HAP-1 (cell line): ENCODE data around the gene ITGA1.
"Not testable (repeated sequence)": the region's sequence is repeated elsewhere in the genome, so short reads cannot be mapped to it uniquely, and the experiment has no call there.

Source experiments
- DNase-seq, 2 experiments: peaks; one replicate each; pipeline ENCODE4 v3.0.0-alpha.2; 2016 to 2020; ENCODE audit warnings: low spot score in 2 of 2
- H3K27me3 ChIP-seq: fragments of 250-450 bp; sonication (Bioruptor Pico); 2 replicates; pipeline ENCODE4 v1.5.1; 2020; ENCODE audit warnings: low read depth, mild to moderate bottlenecking, moderate library complexity
- H3K36me3 ChIP-seq: fragments of 250-450 bp; sonication (Bioruptor Pico); replicated peaks from 2 replicates; pipeline ENCODE4 v1.5.1; 2020; ENCODE audit warnings: mild to moderate bottlenecking
- H3K4me1 ChIP-seq: fragments of 250-450 bp; sonication (Bioruptor Pico); 2 replicates; pipeline ENCODE4 v1.5.1; 2020; ENCODE audit warnings: mild to moderate bottlenecking
- H3K4me3 ChIP-seq: fragments of 250-450 bp; sonication (Bioruptor Pico); 2 replicates; pipeline ENCODE4 v1.5.1; 2020; ENCODE audit warnings: mild to moderate bottlenecking, moderate library complexity
- H3K9me3 ChIP-seq: fragments of 250-450 bp; sonication (Bioruptor Pico); 2 replicates; pipeline ENCODE4 v1.5.1; 2020; ENCODE audit warnings: mild to moderate bottlenecking, moderate library complexity
- in situ Hi-C: fragments of 300-500 bp; cut with MboI; formaldehyde crosslinking; loops from 3 replicates; pipeline ENCODE4 v1.14.3; 2020; ENCODE audit warnings: low sequenced_read_pairs, inconsistent platforms, mixed read lengths

ITGA1 gene

GRCh38 chr5:52837068-52837467, 49.4 kb downstream of the ITGA1 start:
- DNase-seq, result no peak
- Histone ChIP-seq H3K4me1 (no peaks in the 10 kb centered on the region), H3K9me3 (no peaks in the 10 kb centered on the region), H3K4me3 (no peak overlapping the region), H3K36me3 (no peaks in the 10 kb centered on the region), H3K27me3 (no peaks in the 10 kb centered on the region)
- in situ Hi-C loops, result no loop called here

GRCh38 chr5:52837591-52838001, 49.9 kb downstream of the ITGA1 start:
- Histone ChIP-seq H3K9me3 (no peaks in the 10 kb centered on the region), H3K4me3 (no peak overlapping the region), H3K36me3 (no peaks in the 10 kb centered on the region), H3K4me1 (no peaks in the 10 kb centered on the region), H3K27me3 (no peaks in the 10 kb centered on the region)
- in situ Hi-C loops, result no loop called here
- no peak for DNase-seq

GRCh38 chr5:52838326-52839015, 50.8 kb downstream of the ITGA1 start:
- H3K4me1 ChIP-seq, result no peaks in the 10 kb centered on the region
- no peaks in the 10 kb centered on the region for H3K9me3 ChIP-seq
- no peaks in the 10 kb centered on the region for H3K36me3 ChIP-seq
- in situ Hi-C loops, result no loop called here
- no peak for DNase-seq
- H3K27me3 ChIP-seq, result no peaks in the 10 kb centered on the region
- H3K4me3 ChIP-seq, result no peak overlapping the region

- DNase-seq, result no peak
- in situ Hi-C loops, result no loop called here
- H3K36me3 ChIP-seq, result no peaks in the 10 kb centered on the region
- H3K4me3 ChIP-seq, result no peak overlapping the region
- no peaks in the 10 kb centered on the region for H3K27me3 ChIP-seq
- H3K9me3 ChIP-seq, result no peaks in the 10 kb centered on the region
- H3K4me1 ChIP-seq, result no peaks in the 10 kb centered on the region
These were observed 51.6 kb downstream of the ITGA1 start for GRCh38 chr5:52839285-52839684.

- Histone ChIP-seq H3K36me3 (no peaks in the 10 kb centered on the region), H3K4me1 (no peaks in the 10 kb centered on the region), H3K9me3 (no peaks in the 10 kb centered on the region), H3K4me3 (no peak overlapping the region), H3K27me3 (no peaks in the 10 kb centered on the region)
- in situ Hi-C loops, result no loop called here
- no peak for DNase-seq
These were observed 52.7 kb downstream of the ITGA1 start for GRCh38 chr5:52840277-52841050.

- in situ Hi-C loops, result no loop called here
- Histone ChIP-seq H3K36me3 (no peaks in the 10 kb centered on the region), H3K4me3 (no peak overlapping the region), H3K9me3 (no peaks in the 10 kb centered on the region), H3K27me3 (no peaks in the 10 kb centered on the region), H3K4me1 (no peaks in the 10 kb centered on the region)
- DNase-seq, result no peak
These were observed 53.4 kb downstream of the ITGA1 start for GRCh38 chr5:52841114-52841513.

GRCh38 chr5:52842111-52842510, 54.4 kb downstream of the ITGA1 start:
- no peaks in the 10 kb centered on the region for H3K9me3 ChIP-seq
- no peak for DNase-seq
- no peaks in the 10 kb centered on the region for H3K4me1 ChIP-seq
- H3K4me3 ChIP-seq, result no peak overlapping the region
- H3K36me3 ChIP-seq, result no peaks in the 10 kb centered on the region
- in situ Hi-C loops, result no loop called here
- H3K27me3 ChIP-seq, result no peaks in the 10 kb centered on the region; the same call in 1 of the 2 replicates

- no peak for DNase-seq
- H3K36me3 ChIP-seq, result no peaks in the 10 kb centered on the region
- in situ Hi-C loops, result no loop called here
- no peaks in the 10 kb centered on the region for H3K4me1 ChIP-seq
- no peak overlapping the region for H3K4me3 ChIP-seq
- no peaks in the 10 kb centered on the region; the same call in 1 of the 2 replicates for H3K27me3 ChIP-seq
- no peaks in the 10 kb centered on the region for H3K9me3 ChIP-seq
These were observed 57.2 kb downstream of the ITGA1 start for GRCh38 chr5:52844885-52845284.

- H3K4me1 ChIP-seq, result no peaks in the 10 kb centered on the region
- no peaks in the 10 kb centered on the region for H3K36me3 ChIP-seq
- no peak overlapping the region for H3K4me3 ChIP-seq
- in situ Hi-C loops, result no loop called here
- H3K27me3 ChIP-seq, result no peaks in the 10 kb centered on the region; the same call in 1 of the 2 replicates
- H3K9me3 ChIP-seq, result no peaks in the 10 kb centered on the region
- DNase-seq, result no peak
These were observed 58.6 kb downstream of the ITGA1 start for GRCh38 chr5:52846182-52846842.

GRCh38 chr5:52848688-52849087, 61.0 kb downstream of the ITGA1 start:
- H3K36me3 ChIP-seq, H3K4me1 ChIP-seq, H3K4me3 ChIP-seq, H3K27me3 ChIP-seq, H3K9me3 ChIP-seq, DNase-seq, in situ Hi-C loops: not testable (repeated sequence)

GRCh38 chr5:52849544-52849943, 61.8 kb downstream of the ITGA1 start:
- no peak for DNase-seq
- in situ Hi-C loops, result no loop called here
- Histone ChIP-seq H3K27me3 (no peaks in the 10 kb centered on the region; the same call in 1 of the 2 replicates), H3K4me1 (no peaks in the 10 kb centered on the region), H3K9me3 (no peaks in the 10 kb centered on the region), H3K36me3 (no peaks in the 10 kb centered on the region), H3K4me3 (no peak overlapping the region)

- DNase-seq, result no peak
- no peaks in the 10 kb centered on the region for H3K9me3 ChIP-seq
- H3K36me3 ChIP-seq, result no peaks in the 10 kb centered on the region
- H3K4me3 ChIP-seq, result no peak overlapping the region
- no peaks in the 10 kb centered on the region for H3K4me1 ChIP-seq
- H3K27me3 ChIP-seq, result no peaks in the 10 kb centered on the region
- in situ Hi-C loops, result no loop called here
These were observed 65.9 kb downstream of the ITGA1 start for GRCh38 chr5:52853650-52854049.

- H3K4me1 ChIP-seq, result no peaks in the 10 kb centered on the region
- H3K27me3 ChIP-seq, result no peaks in the 10 kb centered on the region
- H3K9me3 ChIP-seq, result no peaks in the 10 kb centered on the region
- no peaks in the 10 kb centered on the region for H3K36me3 ChIP-seq
- no peak overlapping the region for H3K4me3 ChIP-seq
- no peak for DNase-seq
- in situ Hi-C loops, result no loop called here
These were observed 66.6 kb downstream of the ITGA1 start for GRCh38 chr5:52854301-52854700.

GRCh38 chr5:52854949-52855348, 67.2 kb downstream of the ITGA1 start:
- Histone ChIP-seq H3K27me3 (no peaks in the 10 kb centered on the region), H3K36me3 (no peaks in the 10 kb centered on the region), H3K4me1 (no peaks in the 10 kb centered on the region), H3K9me3 (no peaks in the 10 kb centered on the region), H3K4me3 (no peak overlapping the region)
- in situ Hi-C loops, result no loop called here
- DNase-seq, result no peak
